BLaER1 treated with 17β-estradiol and CSF1 and Interleukin-3, amounts not matched to agents 10 nM and 100 nM (cell line): ENCODE measurements around the gene CCDC81.

Experiments
- H3K27ac ChIP-seq, 11 experiments: shearing (Covaris generic); formaldehyde crosslinking; 2 replicates each; pipeline ENCODE4 v1.8.1; 2022
- H3K27me3 ChIP-seq, 11 experiments: shearing (Covaris generic); formaldehyde crosslinking; 2 replicates each; pipeline ENCODE4 v1.8.1; 2022
- H3K36me3 ChIP-seq, 11 experiments: shearing (Covaris generic); formaldehyde crosslinking; 2 replicates each; pipeline ENCODE4 v1.8.1; 2022
- H3K4me1 ChIP-seq, 10 experiments: shearing (Covaris generic); formaldehyde crosslinking; 2 replicates each; pipeline ENCODE4 v1.8.1; 2022
- H3K4me2 ChIP-seq, 11 experiments: shearing (Covaris generic); formaldehyde crosslinking; 2 replicates each; pipeline ENCODE4 v1.8.1; 2022
- H3K4me3 ChIP-seq, 10 experiments: shearing (Covaris generic); formaldehyde crosslinking; 2 replicates each; pipeline ENCODE4 v1.8.1; 2022
- H3K9ac ChIP-seq, 11 experiments: shearing (Covaris generic); formaldehyde crosslinking; 2 replicates each; pipeline ENCODE4 v1.8.1; 2022
- H3K9me3 ChIP-seq, 11 experiments: shearing (Covaris generic); formaldehyde crosslinking; replicated peaks in 1 of 11; 2 replicates each; pipeline ENCODE4 v1.8.1; 2022
- H4K20me1 ChIP-seq, 11 experiments: shearing (Covaris generic); formaldehyde crosslinking; 2 replicates each; pipeline ENCODE4 v1.8.1; 2022
- Cebpa-rat ChIP-seq, 11 experiments: shearing (Covaris generic); IDR thresholded peaks; 2 replicates each; pipeline ENCODE4 v1.8.1; 2022

CCDC81 gene

GRCh38 chr11:86460461-86461385, 86.0 kb downstream of the CCDC81 start:
- Histone ChIP-seq H4K20me1 (no peaks in the 10 kb centered on the region), H3K9me3 (no peaks in the 10 kb centered on the region), H3K27me3 (no peaks in the 10 kb centered on the region), H3K27ac (no peak overlapping the region; a peak in 1 of 22 replicates), H3K4me2 (peak overlapping the region in 10 of 11 experiments; percentile 27 to 66 (median 52); a peak in 18 of 22 replicates), H3K36me3 (no peaks in the 10 kb centered on the region), H3K9ac (no peak overlapping the region), H3K4me1 (peaks cover 13 to 29% (median 21%) of the 10 kb centered on the region in 10 experiments), H3K4me3 (no peak overlapping the region)
- TF ChIP-seq Cebpa-rat (IDR thresholded peaks at IDR 0.05): no peak

DNA sequence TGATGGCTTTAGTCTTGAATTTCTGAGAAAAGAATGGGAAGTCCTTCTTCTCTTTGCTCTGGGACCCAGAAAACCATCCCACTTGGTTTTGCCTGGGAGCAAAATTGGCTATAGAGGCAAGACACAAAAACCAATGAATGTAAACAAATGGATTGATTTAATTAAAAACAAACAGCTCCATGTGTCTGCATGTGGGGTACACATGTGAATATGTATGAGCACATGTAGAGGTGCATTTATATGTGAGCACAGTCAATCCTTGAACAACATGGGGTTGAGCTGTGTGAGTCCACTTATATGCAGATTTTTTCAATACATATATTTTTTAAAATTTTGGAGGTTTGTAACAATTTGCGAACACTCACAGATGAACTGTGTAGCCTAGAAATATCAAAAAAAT, 87.2 kb downstream of the CCDC81 start:
- Histone ChIP-seq H3K27me3 (no peaks in the 10 kb centered on the region), H3K4me1 (peaks cover 13 to 29% (median 21%) of the 10 kb centered on the region in 10 experiments), H3K9ac (no peak overlapping the region), H3K9me3 (no peaks in the 10 kb centered on the region), H3K4me3 (no peak overlapping the region), H3K27ac (no peak overlapping the region), H3K4me2 (peak overlapping the region in 10 of 11 experiments; percentile 5 to 66 (median 52); a peak in 16 of 22 replicates), H3K36me3 (no peaks in the 10 kb centered on the region), H4K20me1 (no peaks in the 10 kb centered on the region)
- TF ChIP-seq Cebpa-rat (IDR thresholded peaks at IDR 0.05): no peak

GRCh38 chr11:86463120-86463519, 88.4 kb downstream of the CCDC81 start:
- no peak for TF ChIP-seq Cebpa-rat (IDR thresholded peaks at IDR 0.05)
- Histone ChIP-seq H4K20me1 (no peaks in the 10 kb centered on the region), H3K4me3 (no peak overlapping the region), H3K9me3 (no peaks in the 10 kb centered on the region), H3K27me3 (no peaks in the 10 kb centered on the region), H3K4me1 (peaks cover 13 to 29% (median 21%) of the 10 kb centered on the region in 10 experiments), H3K4me2 (peak overlapping the region in 6 of 11 experiments; percentile 2 to 34 (median 12); a peak in 4 of 22 replicates), H3K36me3 (no peaks in the 10 kb centered on the region), H3K27ac (no peak overlapping the region), H3K9ac (no peak overlapping the region)

DNA sequence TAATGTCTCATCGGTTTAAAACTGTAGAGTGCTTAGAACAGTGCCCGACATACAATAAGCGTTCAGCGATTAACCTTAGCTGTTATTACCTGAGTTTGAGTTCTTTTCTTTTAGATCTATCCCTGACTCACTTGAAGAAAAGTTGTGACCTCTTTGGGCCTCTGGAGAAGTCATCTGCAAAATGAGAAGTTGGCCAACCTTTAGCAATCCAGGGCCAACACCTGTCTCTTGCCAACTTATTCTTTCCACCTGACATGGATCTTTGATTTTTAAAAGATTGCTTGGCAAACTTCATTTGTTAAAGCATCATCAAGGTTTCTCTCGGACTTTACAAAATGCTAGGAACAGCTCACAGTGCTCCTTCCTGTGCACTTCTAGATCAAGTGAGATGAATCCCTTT, 89.3 kb downstream of the CCDC81 start:
- Histone ChIP-seq H3K27me3 (no peaks in the 10 kb centered on the region), H3K4me1 (peaks cover 13 to 29% (median 21%) of the 10 kb centered on the region in 10 experiments), H3K9ac (no peak overlapping the region), H3K4me3 (no peak overlapping the region), H4K20me1 (no peaks in the 10 kb centered on the region), H3K4me2 (no peak overlapping the region), H3K9me3 (no peaks in the 10 kb centered on the region), H3K27ac (no peak overlapping the region), H3K36me3 (no peaks in the 10 kb centered on the region)
- no peak for TF ChIP-seq Cebpa-rat (IDR thresholded peaks at IDR 0.05)

DNA sequence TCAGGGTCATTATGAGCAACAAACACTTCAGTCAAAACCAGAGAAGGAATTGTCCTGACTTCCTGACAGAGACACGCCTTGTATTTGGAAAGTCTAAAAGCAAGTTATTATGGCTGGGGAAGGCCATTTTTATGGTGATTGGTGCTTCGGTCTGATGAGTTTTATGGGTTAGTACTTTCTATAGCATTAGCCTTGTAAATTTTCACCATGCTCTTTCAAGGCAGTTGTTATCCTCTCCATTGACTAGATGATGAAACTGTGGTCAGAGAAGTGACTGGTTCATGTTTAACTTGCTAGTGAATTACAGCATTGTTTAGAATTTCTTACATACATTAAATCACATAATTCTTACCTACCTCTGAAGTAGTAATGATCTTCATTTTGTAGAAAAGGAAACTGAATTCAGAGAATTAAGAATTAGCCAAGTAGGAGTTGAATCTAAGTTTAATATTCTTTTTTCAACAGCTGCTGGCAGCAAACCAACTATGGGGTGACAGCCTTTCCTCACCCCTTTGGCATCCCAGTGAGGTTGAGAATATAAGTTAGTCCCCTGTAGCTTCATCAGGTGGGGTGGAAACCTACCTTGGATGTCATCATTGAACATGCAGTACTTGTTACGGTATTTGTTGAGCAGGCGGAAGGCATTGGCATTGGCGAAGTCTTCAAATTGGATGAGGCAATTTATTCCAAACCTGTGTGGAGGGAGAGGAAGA, 90.0 kb downstream of the CCDC81 start:
- Histone ChIP-seq H3K9me3 (no peaks in the 10 kb centered on the region), H3K36me3 (no peaks in the 10 kb centered on the region), H3K4me1 (peaks cover 13 to 29% (median 21%) of the 10 kb centered on the region in 10 experiments), H3K4me2 (no peak overlapping the region), H3K27ac (no peak overlapping the region), H3K4me3 (no peak overlapping the region), H4K20me1 (no peaks in the 10 kb centered on the region), H3K27me3 (no peaks in the 10 kb centered on the region), H3K9ac (no peak overlapping the region)
- no peak for TF ChIP-seq Cebpa-rat (IDR thresholded peaks at IDR 0.05)

- Histone ChIP-seq H3K4me1 (peaks cover 0 to 17% (median 1%) of the 10 kb centered on the region in 10 experiments; a peak in 8 of 20 replicates), H3K9ac (no peak overlapping the region), H3K9me3 (no peaks in the 10 kb centered on the region), H4K20me1 (no peaks in the 10 kb centered on the region), H3K27me3 (no peaks in the 10 kb centered on the region), H3K27ac (no peak overlapping the region), H3K4me3 (no peak overlapping the region), H3K36me3 (no peaks in the 10 kb centered on the region), H3K4me2 (no peak overlapping the region)
- TF ChIP-seq Cebpa-rat (IDR thresholded peaks at IDR 0.05): no peak
Measured at GRCh38 chr11:86468169-86468568, 93.5 kb downstream of the CCDC81 start.

DNA sequence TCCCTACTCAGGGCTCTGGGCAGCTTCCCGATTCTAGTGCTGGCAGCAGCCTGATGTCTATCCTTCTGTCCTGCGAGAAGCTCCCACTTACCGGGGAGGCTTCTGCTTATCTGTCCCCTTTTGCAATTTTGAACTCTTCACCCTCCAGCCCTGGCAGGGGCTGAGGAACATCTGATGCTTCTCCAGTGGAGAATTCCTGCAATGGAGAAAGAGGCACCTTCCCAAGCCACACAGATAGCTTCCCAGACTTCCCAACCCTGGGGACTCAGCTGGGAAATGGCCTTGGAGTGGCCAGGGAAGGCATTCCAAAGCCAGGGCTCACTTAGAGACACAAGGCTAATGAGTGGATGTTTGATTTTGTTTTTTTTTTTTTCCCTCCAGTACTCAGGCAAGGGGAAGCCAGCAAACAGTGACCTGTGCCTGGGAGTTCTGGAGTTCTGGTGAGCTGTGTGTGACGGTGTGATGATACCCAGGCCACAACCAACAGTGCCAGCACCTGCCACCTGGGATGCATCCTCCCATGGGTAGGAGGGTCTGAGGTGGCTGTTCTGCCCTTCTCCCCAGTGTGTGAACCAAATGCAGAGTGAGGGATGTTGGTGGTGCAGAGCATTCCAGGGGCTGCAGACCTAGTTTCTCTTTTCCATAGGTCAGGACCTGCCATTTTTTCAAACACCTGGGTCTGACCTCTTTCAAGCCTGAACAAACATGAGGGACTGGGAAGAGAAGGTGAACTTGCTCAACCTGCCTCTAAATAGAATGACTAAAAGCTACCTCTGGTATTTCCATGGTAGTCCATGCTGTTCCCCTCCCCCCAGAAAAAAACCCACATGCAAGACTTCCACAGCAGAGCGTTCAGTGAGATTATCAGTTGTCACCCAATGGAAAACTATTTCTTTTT, 95.1 kb downstream of the CCDC81 start:
- Histone ChIP-seq H3K4me1 (peaks cover 0 to 14% (median 0%) of the 10 kb centered on the region in 10 experiments; a peak in 3 of 20 replicates), H3K27ac (no peak overlapping the region)

More for the DNA sequence above, 95.1 kb downstream of the CCDC81 start:
- Histone ChIP-seq H3K9me3 (no peaks in the 10 kb centered on the region), H3K36me3 (no peaks in the 10 kb centered on the region), H3K4me2 (no peak overlapping the region), H3K4me3 (no peak overlapping the region), H4K20me1 (no peaks in the 10 kb centered on the region), H3K9ac (no peak overlapping the region), H3K27me3 (no peaks in the 10 kb centered on the region)
- no peak for TF ChIP-seq Cebpa-rat (IDR thresholded peaks at IDR 0.05)
